ENCODE results near the gene COA6. TPM values are rescaled to one million over a fixed set of nuclear protein-coding genes. Genes with fewer than 3 reads are reported as not detected.
"Not testable (repeated sequence)": the region's sequence is repeated elsewhere in the genome, so short reads cannot be mapped to it uniquely, and the experiment has no call there.

COA6 gene
- total RNA-seq, 1 donor from 2014 or later, result 16.5 TPM

DNA sequence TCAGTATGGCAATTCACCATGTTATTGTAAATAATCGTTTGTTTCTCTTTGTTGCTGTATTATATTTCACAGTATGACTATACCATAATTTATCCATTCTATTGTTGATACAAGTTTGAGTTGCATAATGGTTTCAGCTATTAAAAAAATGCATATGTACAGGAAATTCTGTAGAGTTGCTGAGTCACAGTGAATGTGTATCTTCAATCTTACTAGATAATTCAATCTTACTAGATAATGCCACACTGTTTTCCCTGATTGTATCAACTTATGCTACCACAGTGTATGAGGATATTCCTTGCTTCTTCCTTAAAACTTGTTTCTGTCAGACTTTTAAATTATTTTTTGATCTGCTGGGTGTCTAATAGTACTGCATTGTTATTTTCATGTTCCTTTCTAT lies 3.5 kb upstream of the COA6 start:
- DNase-seq, result no peak

DNA sequence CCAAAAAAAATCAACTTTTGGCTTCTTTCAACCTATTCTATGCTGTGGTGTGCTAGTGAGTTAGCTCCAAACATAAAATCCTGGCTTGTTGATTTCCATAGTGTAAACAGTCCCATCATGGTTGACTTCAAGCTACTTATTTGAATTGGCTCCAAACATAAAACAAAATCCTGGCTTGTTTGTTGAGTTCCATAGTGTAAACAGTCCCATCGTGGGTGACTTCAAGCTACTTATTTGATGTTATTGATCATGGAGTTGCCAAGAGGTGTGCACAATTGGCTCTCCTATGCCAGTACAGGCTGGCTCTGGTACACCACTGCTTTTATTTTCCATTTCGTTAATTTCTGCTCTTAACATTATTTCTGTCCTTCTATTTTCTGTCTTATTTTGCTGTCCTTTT lies 1.8 kb upstream of the COA6 start:
- no peak for DNase-seq

DNA sequence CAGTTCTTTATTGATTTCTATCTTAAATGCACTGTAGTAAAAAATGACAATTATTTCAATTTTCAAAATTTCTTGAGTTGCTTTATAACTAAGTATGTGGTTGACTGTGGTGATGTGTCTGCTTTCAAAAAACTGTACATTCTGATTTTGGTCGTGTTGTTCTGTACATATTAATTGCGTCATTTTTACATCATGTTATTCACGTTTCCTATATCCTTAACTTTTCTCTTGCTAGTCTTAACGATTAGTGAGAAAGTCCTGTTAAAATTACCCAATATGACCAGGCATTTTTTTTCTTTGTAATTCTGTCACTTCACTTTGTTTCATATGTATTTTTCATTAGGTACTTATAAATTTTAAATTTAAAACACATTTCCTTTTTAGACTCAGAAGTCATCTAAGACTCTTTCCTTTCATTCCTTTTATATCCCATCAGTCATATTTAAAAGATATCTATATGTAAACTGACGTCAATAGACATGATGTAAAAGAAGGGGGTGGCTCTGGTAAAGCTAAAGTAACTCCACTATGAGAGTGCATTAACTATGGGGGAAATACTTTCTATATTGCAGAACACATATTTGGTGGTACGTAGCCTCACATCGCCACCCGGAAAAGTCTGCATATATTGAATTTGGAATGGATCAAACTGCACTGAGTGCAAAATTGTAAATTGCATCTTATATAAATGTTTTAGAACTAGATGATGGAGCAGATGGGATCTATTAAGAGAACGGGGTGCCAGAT lies 1.1 kb upstream of the COA6 start:
- DNase-seq, result no peak

DNA sequence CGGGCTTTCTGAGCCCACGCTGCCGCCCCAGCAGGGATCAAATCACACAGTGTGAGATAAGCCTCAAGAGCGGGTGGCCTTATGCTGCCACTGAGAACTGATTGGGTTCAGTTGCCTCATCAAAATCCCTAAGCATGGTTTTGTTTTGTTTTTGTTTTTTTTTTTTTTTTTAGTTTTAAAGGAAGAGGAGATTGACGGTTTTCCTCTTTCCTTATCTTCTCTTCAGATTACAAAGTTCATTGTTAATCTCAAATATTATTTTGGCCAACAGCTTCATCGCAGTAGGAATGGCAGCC lies 651 bp downstream of the COA6 start:
- DNase-seq, result no peak

DNA sequence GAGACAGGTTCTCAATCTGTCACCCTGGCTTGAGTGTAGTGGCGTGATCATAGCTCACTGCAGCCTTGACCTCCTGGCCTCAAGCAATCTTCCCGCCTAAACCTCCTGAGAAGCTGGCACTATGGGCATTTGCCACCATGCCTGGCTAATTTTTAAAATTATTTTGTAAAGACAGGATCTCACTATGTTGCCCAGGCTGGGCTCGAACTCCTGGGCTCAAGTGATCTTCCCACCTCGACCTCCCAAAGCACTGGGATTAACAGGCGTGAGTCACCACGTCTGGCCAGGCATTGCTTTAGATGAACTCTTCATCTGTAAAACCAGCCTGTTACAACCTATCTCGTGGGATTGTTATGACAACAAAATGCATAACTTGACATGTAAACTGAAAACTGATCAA lies 2.4 kb downstream of the COA6 start:
- no peak for DNase-seq

DNA sequence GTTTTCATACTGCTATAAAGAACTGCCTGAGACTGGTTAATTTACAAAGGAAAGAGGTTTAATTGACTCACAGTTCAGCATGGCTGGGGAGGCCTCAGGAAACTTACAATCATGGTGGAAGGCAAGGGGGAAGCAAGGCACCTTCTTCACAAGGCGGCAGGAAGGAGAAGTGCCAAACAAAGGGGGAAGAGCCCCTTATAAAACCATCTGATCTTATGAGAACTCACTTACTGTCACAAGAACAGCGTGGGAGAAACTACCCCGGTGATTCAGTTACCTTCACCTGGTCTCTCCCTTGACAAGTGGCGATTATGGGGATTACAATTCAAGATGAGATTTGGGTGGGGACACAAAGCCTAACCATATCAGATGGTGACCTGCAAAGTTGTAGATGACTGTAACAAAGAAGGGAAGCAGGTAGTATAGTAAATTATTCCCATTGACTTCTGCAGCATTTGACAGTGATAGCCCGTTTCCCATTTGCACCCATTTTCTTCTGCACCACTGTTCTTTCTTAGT lies 6.4 kb downstream of the COA6 start:
- not testable (repeated sequence) for DNase-seq

DNA sequence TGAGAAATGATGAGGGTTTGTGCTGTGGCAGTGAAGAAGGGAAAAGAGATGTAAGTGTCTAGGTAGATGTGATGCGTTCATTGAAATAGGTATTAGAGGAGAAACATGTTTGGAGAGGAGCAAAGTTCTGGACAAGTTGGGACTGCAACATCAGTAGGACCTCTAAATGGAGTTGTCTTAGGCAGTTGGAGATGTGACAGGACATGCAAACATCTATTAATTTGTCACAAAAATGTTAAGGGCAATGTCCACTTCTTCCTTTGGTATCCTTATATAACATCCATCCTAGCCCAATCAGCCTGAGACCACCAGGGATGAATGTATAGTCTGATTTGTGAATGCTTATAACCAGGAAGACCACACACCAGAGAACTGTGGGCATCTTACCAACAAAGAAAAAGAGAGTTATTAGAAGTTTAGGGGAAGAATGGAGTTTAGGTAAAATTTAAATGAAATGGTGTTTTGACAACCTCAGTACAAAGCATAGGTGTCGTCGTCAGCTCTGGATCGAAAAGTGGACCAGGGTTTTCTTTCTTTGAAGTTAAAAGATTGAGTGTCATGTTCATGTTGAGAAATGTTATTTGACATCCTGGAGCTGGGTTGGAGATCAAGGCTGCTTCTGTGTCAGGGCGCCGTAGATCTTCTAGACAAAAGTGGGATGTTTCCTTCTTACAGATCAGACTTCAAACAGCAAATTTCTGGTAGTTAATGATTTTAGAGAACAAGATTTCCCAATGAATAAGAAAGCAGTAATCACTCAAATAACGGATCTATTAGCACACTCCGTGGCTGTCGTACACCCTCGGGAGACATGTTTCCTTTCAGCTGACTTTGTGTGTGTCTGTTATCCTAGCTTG lies 8.7 kb downstream of the COA6 start:
- DNase-seq, result no peak

DNA sequence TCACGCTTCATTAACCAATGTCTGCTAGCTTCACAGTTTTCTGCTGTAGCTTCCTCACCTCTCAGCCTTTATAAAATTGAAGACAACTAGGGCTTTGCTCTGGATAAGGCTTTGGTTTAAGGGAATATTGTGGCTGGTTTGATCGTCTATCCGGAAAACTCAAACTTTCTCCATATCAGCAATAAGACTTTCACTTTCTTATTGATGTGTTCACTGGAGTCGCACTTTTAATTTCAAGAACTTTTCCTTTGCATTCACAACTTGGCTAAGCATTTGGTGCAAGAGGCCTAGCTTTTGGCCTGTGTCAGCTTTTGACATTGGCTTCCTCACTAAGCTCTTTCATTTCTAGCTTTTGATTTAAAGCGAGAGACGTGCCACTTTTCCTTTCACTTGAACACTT lies 12.9 kb downstream of the COA6 start:
- no peak for DNase-seq

DNA sequence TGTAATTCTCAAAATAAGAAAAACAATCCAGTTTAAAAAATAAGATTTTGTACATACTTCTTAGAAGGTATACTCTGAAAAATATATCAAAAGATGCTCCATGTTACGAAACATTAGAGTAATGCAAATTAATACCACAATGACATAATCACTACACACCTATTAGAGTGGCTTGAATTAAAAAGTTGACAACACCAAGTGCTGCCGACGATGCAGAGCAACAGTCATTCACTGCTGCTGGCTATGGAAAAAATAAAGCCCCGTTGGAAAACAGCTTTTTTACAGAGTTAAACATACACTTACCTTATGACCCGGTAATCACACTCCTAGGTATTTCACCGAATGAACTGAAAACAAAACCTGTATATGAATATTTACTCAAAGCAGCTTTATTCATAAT lies 14.8 kb downstream of the COA6 start:
- no peak for DNase-seq

DNA sequence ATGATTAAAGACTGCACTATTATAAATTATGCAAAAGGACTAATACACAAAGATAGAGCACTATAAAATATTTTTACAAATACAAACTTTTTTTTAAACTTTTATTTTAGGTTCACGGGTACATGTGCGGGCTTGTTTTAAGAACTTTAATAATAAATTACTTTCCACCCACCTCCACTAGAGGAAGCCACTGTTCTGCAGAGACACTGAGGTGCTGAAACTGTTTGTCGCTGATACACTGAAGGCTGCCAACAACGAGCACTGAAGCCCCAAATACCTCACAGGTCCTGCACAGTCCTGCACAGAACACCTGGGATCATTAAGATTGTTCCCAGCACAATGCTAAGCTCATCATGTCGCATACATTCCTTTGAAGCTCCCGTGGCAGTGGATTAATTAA lies 19.9 kb downstream of the COA6 start:
- no peak for DNase-seq

DNA sequence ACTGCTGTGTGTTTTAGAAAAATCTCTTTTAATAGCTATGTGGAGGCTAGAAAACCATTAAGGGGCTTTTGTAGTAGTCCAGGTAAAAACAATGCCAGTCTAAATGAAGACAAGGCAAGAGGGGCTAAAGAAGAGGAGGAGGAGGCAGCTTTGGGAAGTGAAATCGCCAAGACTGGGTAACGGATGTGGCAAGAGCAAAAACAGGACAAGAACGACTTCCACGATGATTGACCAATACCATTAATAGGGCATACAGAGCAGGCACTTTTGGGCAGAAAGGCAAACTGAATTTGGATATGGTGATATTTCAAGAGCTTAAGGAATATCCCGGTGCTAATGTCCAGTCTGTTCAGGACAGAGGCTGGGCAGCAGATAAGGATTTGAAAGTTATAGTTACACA lies 22.0 kb downstream of the COA6 start:
- no peak for DNase-seq

DNA sequence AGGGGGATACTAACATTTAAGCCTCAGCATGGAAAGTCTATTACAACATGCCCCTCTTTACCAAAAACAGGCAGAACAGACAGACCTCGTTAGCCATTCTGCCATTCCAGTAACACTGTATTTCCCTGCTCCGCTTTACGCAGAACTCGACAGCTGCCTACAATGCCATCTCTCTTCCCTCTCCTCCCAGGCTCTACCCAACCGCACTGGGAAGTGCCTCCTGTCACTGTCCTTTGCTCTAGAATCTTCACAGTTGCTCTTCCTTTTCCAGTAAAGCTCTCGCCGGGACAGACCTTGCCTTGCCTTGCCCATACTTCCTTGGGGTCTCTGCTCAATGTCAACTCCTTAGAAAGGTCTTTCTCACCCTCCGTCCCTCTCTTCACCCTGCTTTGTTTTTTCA lies 22.8 kb downstream of the COA6 start:
- DNase-seq, result no peak

DNA sequence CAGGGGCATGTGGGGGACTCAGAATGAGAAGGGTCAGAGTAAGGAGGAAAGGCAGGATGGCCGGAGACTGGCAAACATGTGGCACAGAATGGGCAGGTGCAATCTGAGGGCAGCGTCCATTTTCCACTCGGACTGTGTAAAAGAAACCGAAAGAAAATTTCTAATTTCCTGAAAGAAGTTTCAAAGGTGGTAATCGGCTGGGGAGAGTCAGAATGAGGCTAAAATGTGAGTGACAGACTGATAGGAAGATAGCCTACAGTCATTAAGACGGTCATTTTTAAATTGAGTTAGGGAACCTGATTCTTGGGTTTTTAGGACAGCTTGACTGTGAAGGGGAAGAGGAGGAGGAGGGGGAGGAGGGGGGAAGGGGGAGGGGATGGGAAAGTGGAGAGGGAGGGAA lies 23.6 kb downstream of the COA6 start:
- no peak for DNase-seq

DNA sequence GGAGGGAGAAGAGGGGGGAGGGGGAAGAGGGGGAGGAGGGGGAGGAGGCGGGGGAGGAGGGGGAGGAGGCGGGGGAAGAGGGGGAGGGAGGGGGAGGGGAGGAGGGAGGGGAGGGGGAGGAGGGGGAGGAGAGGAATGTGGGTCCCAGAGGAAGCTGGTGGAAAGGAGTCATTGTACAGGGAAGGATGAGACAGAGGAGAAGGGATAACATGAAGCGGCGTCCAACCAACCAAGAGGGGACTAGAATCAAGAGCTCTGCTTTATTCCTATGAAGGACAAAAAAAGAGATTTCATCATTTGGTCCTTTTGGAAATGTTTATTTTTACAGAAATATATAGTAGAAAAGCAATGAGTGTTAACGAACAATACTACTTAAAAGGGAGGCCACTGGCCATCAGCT lies 24.5 kb downstream of the COA6 start:
- DNase-seq, result no peak

DNA sequence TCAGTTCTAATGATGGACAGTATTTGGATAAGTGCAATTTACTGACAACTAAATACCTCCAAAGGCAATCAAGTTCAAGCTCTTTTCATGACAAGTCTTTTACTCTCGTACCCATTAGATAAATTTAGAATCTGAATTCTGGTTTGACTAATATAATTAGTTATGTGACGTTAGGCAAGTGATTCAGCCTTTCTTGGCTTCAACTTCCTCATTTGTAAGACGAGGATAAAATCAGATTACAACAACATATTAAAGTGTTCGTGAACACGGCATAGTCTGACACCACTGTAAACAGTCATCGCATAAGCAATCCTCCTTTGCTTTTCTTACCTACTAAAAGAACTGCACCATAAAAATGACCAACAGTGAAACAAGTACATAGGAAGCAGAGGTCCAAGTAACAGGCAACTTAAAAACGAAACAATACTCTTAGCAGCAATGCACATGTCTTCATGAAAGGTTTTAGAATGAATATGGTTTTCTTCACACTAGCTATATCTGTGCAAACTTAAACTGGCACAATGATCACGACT lies 25.7 kb downstream of the COA6 start:
- no peak for DNase-seq

DNA sequence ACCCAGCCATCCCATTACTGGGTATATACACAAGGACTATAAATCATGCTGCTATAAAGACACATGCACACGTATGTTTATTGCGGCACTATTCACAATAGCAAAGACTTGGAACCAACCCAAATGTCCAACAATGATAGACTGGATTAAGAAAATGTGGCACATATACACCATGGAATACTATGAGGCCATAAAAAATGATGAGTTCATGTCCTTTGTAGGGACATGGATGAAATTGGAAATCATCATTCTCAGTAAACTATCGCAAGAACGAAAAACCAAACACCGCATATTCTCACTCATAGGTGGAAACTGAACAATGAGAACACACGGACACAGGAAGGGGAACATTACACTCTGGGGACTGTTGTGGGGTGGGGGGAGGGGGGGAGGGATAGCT lies 26.3 kb downstream of the COA6 start:
- not testable (repeated sequence) for DNase-seq

DNA sequence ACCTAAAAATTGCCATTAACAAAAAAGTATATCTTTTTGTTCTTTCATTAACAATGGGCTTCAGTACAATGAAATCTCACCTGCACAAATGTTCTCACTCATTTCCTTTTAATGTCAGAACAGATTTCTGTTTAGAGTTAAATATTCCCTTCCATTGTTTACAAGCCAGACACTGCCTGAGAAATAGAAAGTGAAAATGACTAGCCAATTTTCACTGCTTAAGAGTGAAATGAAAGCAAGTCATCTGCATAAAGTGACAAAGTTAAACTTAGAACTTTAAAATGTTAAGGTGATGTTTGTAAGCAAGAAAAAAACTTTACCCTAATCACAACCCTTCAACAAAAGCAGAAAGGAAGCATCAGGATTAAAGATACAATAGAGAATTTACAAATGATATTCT lies 27.5 kb downstream of the COA6 start:
- no peak for DNase-seq

DNA sequence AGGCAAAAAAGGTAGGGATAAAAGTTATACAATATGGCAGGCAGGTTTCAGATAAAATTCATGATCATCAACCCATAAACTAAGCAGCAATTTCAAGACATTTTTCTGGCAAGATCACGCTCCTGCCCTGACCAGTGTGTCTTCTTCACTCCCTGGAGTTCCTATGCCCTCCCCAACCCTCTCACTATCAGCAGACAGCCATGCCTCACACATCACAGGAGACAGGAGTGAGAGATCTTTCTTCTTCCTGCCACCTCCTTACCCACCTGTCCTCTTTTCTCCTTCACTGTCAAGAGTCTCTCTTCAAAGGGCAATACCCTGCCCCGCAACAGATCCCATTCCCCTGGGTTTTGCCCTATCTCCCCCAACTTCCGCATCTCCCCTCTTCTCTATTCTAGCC lies 28.4 kb downstream of the COA6 start:
- no peak for DNase-seq

DNA sequence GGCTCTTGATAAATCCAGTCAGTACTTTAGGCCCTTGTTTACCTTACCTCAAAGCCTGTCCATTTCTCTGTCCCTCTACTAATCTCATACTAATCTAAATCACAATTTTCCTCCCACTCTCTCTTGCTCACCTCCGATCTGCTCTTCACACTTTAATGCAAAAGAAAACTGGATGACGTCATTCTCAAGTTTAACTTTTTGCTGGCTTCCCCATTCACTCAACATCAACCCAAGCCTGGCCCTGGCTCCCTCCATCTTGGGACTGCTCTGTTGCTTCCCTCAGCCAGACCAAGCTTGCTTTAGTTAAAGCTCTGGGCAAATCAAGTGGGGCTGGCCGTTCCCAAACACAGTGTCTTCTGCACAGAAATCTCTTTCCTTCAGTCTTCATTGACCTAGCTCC lies 29.7 kb downstream of the COA6 start:
- DNase-seq, result no peak

DNA sequence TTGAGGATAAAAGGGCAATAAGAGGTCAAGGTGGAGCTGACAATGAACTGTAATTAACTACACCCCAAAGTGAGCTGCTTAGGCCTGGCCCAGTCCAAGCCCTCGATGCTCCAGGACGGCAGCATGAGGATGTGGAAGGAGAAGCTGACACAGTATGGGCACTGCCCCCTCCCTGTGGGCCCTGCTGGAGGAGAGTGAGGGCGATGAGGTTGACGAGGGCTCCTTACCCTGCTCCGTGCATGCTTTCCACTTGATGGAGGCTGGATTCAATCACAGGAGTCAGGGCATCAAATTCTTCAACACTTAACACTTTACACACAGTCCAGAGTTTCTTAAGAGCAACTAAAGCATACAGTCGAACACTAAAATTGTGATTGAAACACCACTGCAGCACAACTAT lies 32.4 kb downstream of the COA6 start:
- no peak for DNase-seq

DNA sequence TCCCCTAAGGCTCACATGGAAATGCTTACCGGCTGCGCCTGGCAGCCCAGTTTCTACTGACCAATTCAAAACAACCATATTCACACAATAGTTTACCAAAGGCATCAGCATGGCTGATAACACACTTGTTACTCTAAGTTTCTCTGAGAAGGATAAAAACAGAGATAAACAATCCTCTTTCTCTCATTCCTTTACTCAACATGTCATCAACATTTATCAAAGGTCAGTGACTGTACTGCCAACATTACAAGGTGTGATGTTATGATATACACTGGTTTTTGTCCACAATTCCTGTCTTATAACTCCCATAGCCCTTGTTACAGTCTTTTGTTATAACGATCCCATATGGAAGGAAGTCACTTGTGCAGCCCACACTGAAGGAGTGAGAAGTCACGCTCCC lies 33.6 kb downstream of the COA6 start:
- DNase-seq, result no peak

DNA sequence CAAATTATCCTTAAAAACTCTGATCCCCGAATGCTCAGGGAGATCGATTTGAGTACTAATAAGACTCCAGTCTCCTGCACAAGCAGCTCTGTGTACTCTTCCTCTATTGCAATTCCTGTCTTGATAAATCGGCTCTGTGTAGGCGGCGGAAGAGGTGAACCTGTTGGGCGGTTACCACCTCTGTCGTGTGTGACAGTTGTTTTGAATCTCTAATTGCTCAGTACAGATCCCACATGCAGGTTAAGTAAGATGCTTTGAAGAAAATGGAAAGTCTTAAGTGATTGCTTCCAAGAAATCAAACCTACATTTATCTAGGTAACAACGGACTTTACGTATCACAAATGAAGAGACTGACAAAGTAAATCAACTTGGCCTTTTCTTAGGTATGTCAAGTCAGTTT lies 35.5 kb downstream of the COA6 start:
- no peak for DNase-seq

DNA sequence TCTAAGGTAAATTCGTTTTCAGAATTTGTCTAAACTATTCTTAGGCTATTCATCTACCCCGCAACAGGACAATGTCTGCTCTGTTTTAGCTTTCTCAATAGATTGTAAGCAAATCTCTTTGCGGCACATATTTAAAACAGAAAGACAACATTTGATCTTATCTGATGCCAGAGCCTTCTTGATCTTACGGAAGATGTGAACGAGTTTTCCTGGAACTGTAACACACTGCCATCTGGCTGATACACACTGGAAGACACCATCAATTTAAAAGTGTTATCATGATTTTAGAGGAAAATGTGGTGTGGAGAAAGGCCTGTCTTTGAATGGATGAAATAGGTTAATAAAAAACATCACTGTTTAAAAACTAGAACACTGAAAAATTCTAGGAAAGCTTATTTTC lies 36.1 kb downstream of the COA6 start:
- no peak for DNase-seq

DNA sequence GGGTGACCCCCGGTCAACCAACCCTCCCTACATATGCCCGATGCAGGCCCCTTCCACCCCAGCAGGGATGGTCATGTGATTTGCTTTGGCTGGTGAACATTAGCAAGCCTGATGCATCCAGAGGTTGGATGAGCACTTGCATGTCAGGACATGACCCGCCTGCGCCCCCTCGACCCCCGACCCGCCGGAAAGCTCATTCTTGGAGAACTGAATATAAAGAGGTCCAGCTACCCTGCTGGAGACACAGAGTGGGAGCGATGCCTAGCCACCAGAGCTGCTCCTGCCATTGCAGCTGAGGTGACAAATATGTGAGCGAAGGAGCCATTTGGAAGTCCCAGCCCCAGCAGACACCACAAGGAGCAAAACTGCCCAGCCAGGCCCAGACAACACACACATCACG lies 39.6 kb downstream of the COA6 start:
- DNase-seq, result no peak
